Adipose tissue (tissue), 3 donors: ENCODE measurements around the gene YWHAE. TPM values are rescaled to one million over a fixed set of nuclear protein-coding genes. Genes with fewer than 3 reads are reported as not detected.
"Not testable (repeated sequence)": the region's sequence is repeated elsewhere in the genome, so short reads cannot be mapped to it uniquely, and the experiment has no call there.

Experiments used
- H3K27ac ChIP-seq: one replicate; pipeline ENCODE4 v1.5.1; 2013; ENCODE audit warnings: low read depth, low read length
- WGBS, 3 donors: extraction: QIAGEN DNeasy Blood & Tissue Kit; methylation state at CpG; one replicate each; pipeline ENCODE4 v1.1.7; 2013; 5-methylcytosine and 5-hydroxymethylcytosine counted together
- polyA plus RNA-seq, 3 donors: library from polyadenylated mRNA; stranded (reverse); fragments of 200-250 nt; gene quantifications; one replicate each; pipeline ENCODE4 v1.2.3, GENCODE V29; 2013
- donor health status: healthy with polysubstance abuse.
- donor health status: Bipolar disorder and iron deficiency.
- donor health status: healthy.

YWHAE gene
- polyA plus RNA-seq = 100 to 1,000 TPM; 176 to 479 (median 340) TPM

GRCh38 chr17:1399679-1400512 is at the start of gene YWHAE:
Gene YWHAE (minus strand): TSS chr17:1400222. CDS start chr17:1400110, 112 bp downstream.
- WGBS, 3 donors = 1% methylated on average over 79 to 82 of the region's 82 CpGs

GRCh38 chr17:1449412-1449967 is 49.5 kb upstream of the YWHAE start:
- no peak overlapping the region for H3K27ac ChIP-seq
- WGBS, 3 donors = 85 to 90% (median 88%) methylated on average over 5 of the region's 5 CpGs

More at GRCh38 chr17:1399679-1400512, at the start of gene YWHAE:
- H3K27ac ChIP-seq = peak within 1 kb of the TSS; percentile 87

- no peak overlapping the region for H3K27ac ChIP-seq
- 37 to 73% (median 51%) methylated on average over 7 of the region's 7 CpGs for WGBS, 3 donors
Observed at GRCh38 chr17:1447052-1447451, 47.0 kb upstream of the YWHAE start.

GRCh38 chr17:1446201-1446600 is 46.2 kb upstream of the YWHAE start:
- WGBS, 3 donors = 86 to 93% (median 93%) methylated on average over 12 of the region's 12 CpGs
- H3K27ac ChIP-seq = no peak overlapping the region

- H3K27ac ChIP-seq = not testable (repeated sequence)
- WGBS, 3 donors = 94 to 97% (median 96%) methylated on average over 4 of the region's 4 CpGs
Observed at GRCh38 chr17:1445695-1446094, 45.7 kb upstream of the YWHAE start.

GRCh38 chr17:1442721-1443120 is 42.7 kb upstream of the YWHAE start:
- H3K27ac ChIP-seq = not testable (repeated sequence)
- WGBS, 3 donors = 93 to 99% (median 94%) methylated on average over 5 to 6 of the region's 6 CpGs

- 96 to 97% (median 97%) methylated on average over 4 of the region's 4 CpGs for WGBS, 3 donors
- H3K27ac ChIP-seq = no peak overlapping the region
Observed at GRCh38 chr17:1442187-1442586, 42.2 kb upstream of the YWHAE start.

GRCh38 chr17:1440921-1441320 is 40.9 kb upstream of the YWHAE start:
- no peak overlapping the region for H3K27ac ChIP-seq

GRCh38 chr17:1438593-1439083 is 38.6 kb upstream of the YWHAE start:
- 48 to 68% (median 67%) methylated on average over 11 of the region's 11 CpGs for WGBS, 3 donors

More at GRCh38 chr17:1440921-1441320, 40.9 kb upstream of the YWHAE start:
- WGBS, 3 donors = 89 to 99% (median 96%) methylated on average over 8 of the region's 8 CpGs

GRCh38 chr17:1435326-1435725 is 35.3 kb upstream of the YWHAE start:
- WGBS, 3 donors = 81 to 91% (median 91%) methylated on average over 3 of the region's 3 CpGs
- H3K27ac ChIP-seq = no peak overlapping the region

More at GRCh38 chr17:1438593-1439083, 38.6 kb upstream of the YWHAE start:
- no peak overlapping the region for H3K27ac ChIP-seq

GRCh38 chr17:1434150-1434549 is 34.1 kb upstream of the YWHAE start:
- 86 to 97% (median 92%) methylated on average over 3 of the region's 3 CpGs for WGBS, 3 donors

GRCh38 chr17:1431631-1432104 is 31.6 kb upstream of the YWHAE start:
- H3K27ac ChIP-seq = no peak overlapping the region
- WGBS, 3 donors = 84 to 95% (median 85%) methylated on average over 2 of the region's 2 CpGs

More at GRCh38 chr17:1434150-1434549, 34.1 kb upstream of the YWHAE start:
- no peak overlapping the region for H3K27ac ChIP-seq

GRCh38 chr17:1423456-1424135 is 23.6 kb upstream of the YWHAE start:
- WGBS, 3 donors = 71 to 79% (median 79%) methylated on average over 9 to 10 of the region's 10 CpGs

GRCh38 chr17:1422885-1423284 is 22.9 kb upstream of the YWHAE start:
- no peak overlapping the region for H3K27ac ChIP-seq
- 70 to 89% (median 71%) methylated on average over 7 of the region's 7 CpGs for WGBS, 3 donors

More at GRCh38 chr17:1423456-1424135, 23.6 kb upstream of the YWHAE start:
- no peak overlapping the region for H3K27ac ChIP-seq

GRCh38 chr17:1421470-1421869 is 21.4 kb upstream of the YWHAE start:
- no peak overlapping the region for H3K27ac ChIP-seq
- WGBS, 3 donors = 92 to 96% (median 94%) methylated on average over 11 of the region's 11 CpGs

GRCh38 chr17:1420981-1421380 is 21.0 kb upstream of the YWHAE start:
- 85 to 88% (median 88%) methylated on average over 2 of the region's 2 CpGs for WGBS, 3 donors
- H3K27ac ChIP-seq = no peak overlapping the region

- no peak overlapping the region for H3K27ac ChIP-seq
- WGBS, 3 donors = 96 to 97% (median 97%) methylated on average over 11 of the region's 11 CpGs
Observed at GRCh38 chr17:1420163-1420562, 20.1 kb upstream of the YWHAE start.

GRCh38 chr17:1418476-1418875 is 18.5 kb upstream of the YWHAE start:
- 94 to 96% (median 95%) methylated on average over 10 of the region's 10 CpGs for WGBS, 3 donors

GRCh38 chr17:1416414-1416813 is 16.4 kb upstream of the YWHAE start:
- WGBS, 3 donors = 94 to 97% (median 94%) methylated on average over 5 of the region's 5 CpGs
- H3K27ac ChIP-seq = no peak overlapping the region

More at GRCh38 chr17:1418476-1418875, 18.5 kb upstream of the YWHAE start:
- not testable (repeated sequence) for H3K27ac ChIP-seq
